ENCODE data around the gene CDR2. TPM values are rescaled to one million over a fixed set of nuclear protein-coding genes. Genes with fewer than 3 reads are reported as not detected.

CDR2 gene
- total RNA-seq, 1 experiment from 2014 or later: 35.7 TPM

DNA sequence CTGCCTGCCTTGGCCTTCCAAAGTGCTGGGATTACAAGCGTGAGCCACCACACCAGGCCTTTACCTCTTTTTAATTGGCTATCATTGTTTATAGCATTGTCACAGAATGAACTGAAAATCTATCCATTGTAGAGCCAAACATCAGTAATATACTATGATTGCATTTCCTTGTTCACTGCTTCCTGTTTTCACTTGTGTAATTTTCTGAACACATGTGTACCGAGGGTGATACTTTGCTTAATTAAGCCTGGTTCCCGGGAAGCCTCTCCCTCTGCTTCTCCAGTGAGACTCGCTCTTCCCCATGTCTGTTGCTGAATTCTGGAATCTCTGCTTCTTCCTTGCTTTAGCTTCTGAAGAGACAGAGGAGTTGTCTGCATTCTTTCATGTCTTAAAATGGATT, 44.1 kb downstream of the CDR2 start:
- no peaks in the 10 kb centered on the region for H3K4me1 ChIP-seq (ENCODE audit: control insufficient read depth, insufficient read depth, low read length)
- intact Hi-C loops (cut with micrococcal nuclease; ENCODE audit: unreplicated experiment) (no loop called here), in situ Hi-C loops (cut with HindIII; ENCODE audit: low pct_unique_long_range_greater_than_20kb, low sequenced_read_pairs) (no loop called here)
- TF ChIP-seq SIN3A (IDR thresholded peaks at IDR 0.05; ENCODE audit: borderline replicate concordance, insufficient read depth, low read depth, low read length): no peak
- no peak for TF ChIP-seq POLR2AphosphoS5 (IDR thresholded peaks at IDR 0.05; ENCODE audit: low read depth, low read length)
- no peak for TF ChIP-seq TCF7L2 (IDR thresholded peaks at IDR 0.05; ENCODE audit: low read depth, low read length)
- TF ChIP-seq REST (IDR thresholded peaks at IDR 0.05; ENCODE audit: insufficient read depth in 1 of 2, low read depth in 2 of 2, low read length in 1 of 2): no peak
- TF ChIP-seq CTCF (IDR thresholded peaks at IDR 0.05): no peak
- no peak for ATAC-seq
- no peaks in the 10 kb centered on the region for H3K27me3 ChIP-seq (ENCODE audit: control insufficient read depth, insufficient read depth, low read length)
- no peak overlapping the region for H3K27ac ChIP-seq (ENCODE audit: low read length)
- H3K36me3 ChIP-seq (ENCODE audit: control insufficient read depth, insufficient read depth, low read length): peaks cover 9% of the 10 kb centered on the region; the same call in 1 of the 2 replicates
- ChIA-PET POLR2A (no interaction called here), CTCF (no interaction called here)
- no peaks in the 10 kb centered on the region for H3K9me3 ChIP-seq (ENCODE audit: control insufficient read depth, insufficient read depth, low read depth, low read length)
- H3K4me3 ChIP-seq (ENCODE audit: low read depth in 2 of 2, low read length in 2 of 2): no peak overlapping the region
- DNase-seq (ENCODE audit: low read depth, low spot score): no peak
- no TSS peak for BruUV-seq (replicated peaks)

DNA sequence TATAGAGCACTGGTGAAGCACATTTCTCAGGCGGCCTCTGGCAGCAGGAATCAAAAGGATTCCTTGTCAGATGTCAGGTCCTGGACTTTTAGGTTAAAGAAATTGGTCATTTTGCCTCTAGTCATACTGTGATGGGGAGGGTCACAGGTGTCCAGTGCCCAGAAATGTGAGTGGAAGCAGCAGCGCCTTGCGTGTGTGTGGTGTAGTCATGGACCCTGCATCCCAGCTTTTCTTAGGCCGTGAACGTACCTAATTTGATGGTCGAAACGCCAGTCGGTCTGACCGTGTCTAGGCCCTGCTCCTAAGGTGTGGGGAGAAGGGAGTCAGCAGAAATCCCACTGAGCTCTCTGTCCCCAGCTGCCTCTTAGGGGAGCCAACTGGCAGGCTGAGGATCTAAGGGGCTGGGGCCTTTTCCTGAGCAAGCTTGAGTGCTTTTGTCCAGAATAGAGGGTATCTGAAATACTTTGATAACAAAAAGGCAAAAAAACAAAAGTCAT, 45.2 kb downstream of the CDR2 start:
- Histone ChIP-seq H3K9me3 (ENCODE audit: control insufficient read depth, insufficient read depth, low read depth, low read length) (no peaks in the 10 kb centered on the region), H3K36me3 (ENCODE audit: control insufficient read depth, insufficient read depth, low read length) (peaks cover 3% of the 10 kb centered on the region; the same call in 1 of the 2 replicates), H3K27ac (ENCODE audit: low read length) (no peak overlapping the region), H3K4me3 (ENCODE audit: low read depth in 2 of 2, low read length in 2 of 2) (no peak overlapping the region), H3K27me3 (ENCODE audit: control insufficient read depth, insufficient read depth, low read length) (no peaks in the 10 kb centered on the region), H3K4me1 (ENCODE audit: control insufficient read depth, insufficient read depth, low read length) (no peaks in the 10 kb centered on the region)
- in situ Hi-C loops (cut with HindIII; ENCODE audit: low pct_unique_long_range_greater_than_20kb, low sequenced_read_pairs) (no loop called here), intact Hi-C loops (cut with micrococcal nuclease; ENCODE audit: unreplicated experiment) (no loop called here)
- DNase-seq (ENCODE audit: low read depth, low spot score) (no peak), ATAC-seq (no peak)
- TF ChIP-seq CTCF (IDR thresholded peaks at IDR 0.05) (no peak), POLR2AphosphoS5 (IDR thresholded peaks at IDR 0.05; ENCODE audit: low read depth, low read length) (no peak), REST (IDR thresholded peaks at IDR 0.05; ENCODE audit: insufficient read depth in 1 of 2, low read depth in 2 of 2, low read length in 1 of 2) (no peak), TCF7L2 (IDR thresholded peaks at IDR 0.05; ENCODE audit: low read depth, low read length) (no peak), SIN3A (IDR thresholded peaks at IDR 0.05; ENCODE audit: borderline replicate concordance, insufficient read depth, low read depth, low read length) (no peak)
- ChIA-PET CTCF (no interaction called here), POLR2A (no interaction called here)
- BruUV-seq (replicated peaks): TSS peak; percentile 20

Measured in Panc1 (cell line).